ENCODE results near the gene EXOG. TPM values are rescaled to one million over a fixed set of nuclear protein-coding genes. Genes with fewer than 3 reads are reported as not detected.
"Not testable (repeated sequence)": the region's sequence is repeated elsewhere in the genome, so short reads cannot be mapped to it uniquely, and the experiment has no call there.

The EXOG gene
- total RNA-seq, 1 donor from 2014 or later: 8.2 TPM

- DNase-seq: no peak
Measured at GRCh38 chr3:38564631-38565338, 68.6 kb downstream of the EXOG start.

- no peak for DNase-seq
Measured at GRCh38 chr3:38565339-38566214, 69.4 kb downstream of the EXOG start.

GRCh38 chr3:38566215-38566528 lies 70.0 kb downstream of the EXOG start:
- DNase-seq: no peak

- not testable (repeated sequence) for DNase-seq
Measured at GRCh38 chr3:38566794-38567193, 70.7 kb downstream of the EXOG start.

GRCh38 chr3:38567498-38567897 lies 71.4 kb downstream of the EXOG start:
- no peak for DNase-seq

- DNase-seq: no peak
Measured at GRCh38 chr3:38573111-38573510, 77.0 kb downstream of the EXOG start.

- DNase-seq: no peak
Measured at GRCh38 chr3:38573556-38573955, 77.4 kb downstream of the EXOG start.

GRCh38 chr3:38574411-38575278 lies 78.5 kb downstream of the EXOG start:
- DNase-seq: peak; percentile 35

GRCh38 chr3:38575279-38575843 lies 79.2 kb downstream of the EXOG start:
- DNase-seq: no peak

Other genes with a start within 250 kb of the EXOG start
- 0.17 and 0.19 TPM in 2 replicates for gene SLC22A13, start 230.5 kb upstream of the EXOG start, total RNA-seq
- gene SLC22A14, start 214.0 kb upstream of the EXOG start, total RNA-seq: 0.17 TPM in 1 of 2 replicates, not detected in the other
- 1.7 and 2.1 TPM in 2 replicates for gene XYLB, start 149.6 kb upstream of the EXOG start, total RNA-seq
- 4.2 and 7.3 TPM in 2 replicates for gene ACVR2B, start 42.5 kb upstream of the EXOG start, total RNA-seq
- gene SCN5A, start 153.3 kb downstream of the EXOG start, total RNA-seq: 6.5 and 12.0 TPM in 2 replicates